SK-N-SH (cell line): ENCODE data around the gene ELN. TPM values are rescaled to one million over a fixed set of nuclear protein-coding genes. Genes with fewer than 3 reads are reported as not detected.

Experiments
- CTCF ChIA-PET: fragments of 300-600, 350-600 bp; formaldehyde crosslinking; extraction: SDS; loops from one replicate; lab custom pipeline; 2021; lab: Yijun Ruan, JAX
- POLR2A ChIA-PET: fragments of 350-600 bp; sonication (Branson Sonifier 250); formaldehyde crosslinking; extraction: SDS; loops from one replicate; lab custom pipeline; 2020; ENCODE audit warnings: antibody characterized with exemption, inconsistent platforms; lab: Yijun Ruan, JAX
- DNase-seq: peaks from one replicate; pipeline ENCODE4 v3.0.0; 2012
- H2AFZ ChIP-seq: fragments of 200-600 bp; sonication (generic); 2 replicates; pipeline ENCODE4 v1.8.1; 2016; ENCODE audit warnings: antibody characterized with exemption, mild to moderate bottlenecking, low read depth
- H3F3A ChIP-seq: fragments of 200-600 bp; sonication (generic); replicated peaks from 2 replicates; pipeline ENCODE3; 2016; ENCODE audit warnings: antibody characterized with exemption, mild to moderate bottlenecking; ENCODE audit not compliant: insufficient read depth
- H3K27ac ChIP-seq, 2 experiments: fragments of 200-500 bp in 1 of 2; fragments of 200-600 bp in 1 of 2; sonication (Bioruptor generic) in 1 of 2; sonication (generic), shearing (Covaris generic) in 1 of 2; 2 replicates each; pipeline versions ENCODE4 v1.5.1 to v1.6.1; 2014 to 2016; ENCODE audit warnings: low read depth in 2 of 2, inconsistent platforms in 1 of 2, low read length in 1 of 2, mild to moderate bottlenecking in 1 of 2, mixed read lengths in 1 of 2
- H3K27me3 ChIP-seq: fragments of 200-600 bp; sonication (generic), shearing (Covaris generic); 2 replicates; pipeline ENCODE4 v1.6.1; 2016; ENCODE audit warnings: mixed run types; ENCODE audit not compliant: insufficient read depth
- H3K36me3 ChIP-seq, 2 experiments: fragments of 200-500 bp in 1 of 2; fragments of 200-600 bp in 1 of 2; sonication (Bioruptor generic) in 1 of 2; sonication (generic) in 1 of 2; replicated peaks in 1 of 2; 2 replicates each; pipeline versions ENCODE3 to v1.5.1; 2014 to 2016; ENCODE audit warnings: low read length in 1 of 2, mild to moderate bottlenecking in 1 of 2; ENCODE audit not compliant: insufficient read depth in 2 of 2, control insufficient read depth in 1 of 2
- H3K4me1 ChIP-seq, 2 experiments: fragments of 200-500 bp in 1 of 2; fragments of 200-600 bp in 1 of 2; sonication (Bioruptor generic) in 1 of 2; sonication (generic), shearing (Covaris generic) in 1 of 2; 2 replicates each; pipeline versions ENCODE4 v1.5.1 to v1.6.1; 2014 to 2016; ENCODE audit warnings: low read depth in 1 of 2, low read length in 1 of 2, mixed run types in 1 of 2; ENCODE audit not compliant: insufficient read depth in 2 of 2, control insufficient read depth in 1 of 2
- H3K4me2 ChIP-seq: fragments of 200-600 bp; sonication (generic), shearing (Covaris generic); 2 replicates; pipeline ENCODE4 v1.6.1; 2017; ENCODE audit warnings: mixed run types
- H3K4me3 ChIP-seq, 2 experiments: fragments of 200-500 bp in 1 of 2; fragments of 200-600 bp in 1 of 2; sonication (Bioruptor generic) in 1 of 2; sonication (generic), shearing (Covaris generic) in 1 of 2; 2 replicates each; pipeline versions ENCODE4 v1.5.1 to v1.8.1; 2014 to 2016; ENCODE audit warnings: low read depth in 2 of 2, inconsistent platforms in 1 of 2, low read length in 1 of 2, mild to moderate bottlenecking in 1 of 2, mixed read lengths in 1 of 2, moderate library complexity in 1 of 2
- H3K79me2 ChIP-seq: fragments of 200-600 bp; sonication (generic); 2 replicates; pipeline ENCODE4 v1.8.1; 2017; ENCODE audit warnings: mild to moderate bottlenecking; ENCODE audit not compliant: insufficient read depth
- H3K9ac ChIP-seq: fragments of 200-600 bp; sonication (generic); 2 replicates; pipeline ENCODE4 v1.6.1; 2017; ENCODE audit warnings: mixed run types
- H3K9me2 ChIP-seq: fragments of 200-600 bp; sonication (generic); 2 replicates; pipeline ENCODE4 v1.6.1; 2017; ENCODE audit warnings: mixed run types
- H3K9me3 ChIP-seq: fragments of 200-600 bp; sonication (generic); 2 replicates; pipeline ENCODE4 v1.6.1; 2017; ENCODE audit warnings: mixed run types, mild to moderate bottlenecking, moderate library complexity
- H4K20me1 ChIP-seq: fragments of 200-600 bp; sonication (generic); 2 replicates; pipeline ENCODE4 v1.6.1; 2017; ENCODE audit warnings: mild to moderate bottlenecking, mixed run types; ENCODE audit not compliant: insufficient read depth
- CHD2 ChIP-seq: fragments of 150-350 bp; IDR thresholded peaks from 2 replicates; pipeline ENCODE4 v1.6.1; 2018; ENCODE audit warnings: low read length; ENCODE audit not compliant: partially characterized antibody
- ELF1 ChIP-seq: IDR thresholded peaks from 2 replicates; pipeline ENCODE4 v1.4.0; 2012
- EP300 ChIP-seq, 2 experiments: IDR thresholded peaks; 2 replicates each; pipeline versions ENCODE4 v1.4.0 to v1.6.1; 2012; ENCODE audit warnings: borderline replicate concordance in 1 of 2, low read depth in 1 of 2, low read length in 1 of 2
- EZH2phosphoT487 ChIP-seq: fragments of 200-600 bp; sonication (generic); IDR thresholded peaks from 2 replicates; pipeline ENCODE4 v1.6.1; 2017; ENCODE audit warnings: low read depth, mixed run types, mild to moderate bottlenecking, antibody characterized with exemption, moderate library complexity, borderline replicate concordance
- FOSL2 ChIP-seq: IDR thresholded peaks from 2 replicates; pipeline ENCODE4 v1.4.0; 2012; ENCODE audit warnings: low read depth, mild to moderate bottlenecking, moderate library complexity, borderline replicate concordance
- FOXM1 ChIP-seq: IDR thresholded peaks from 2 replicates; pipeline ENCODE4 v1.4.0; 2012; ENCODE audit warnings: low read depth, mild to moderate bottlenecking
- GATA2 ChIP-seq: sonication (generic); formaldehyde crosslinking; IDR thresholded peaks from 2 replicates; pipeline ENCODE4 v1.5.0; 2020; ENCODE audit warnings: mild to moderate bottlenecking, missing genetic modification reagents
- MEF2A ChIP-seq: IDR thresholded peaks from 2 replicates; pipeline ENCODE4 v1.4.0; 2012; ENCODE audit warnings: low read depth, borderline replicate concordance
- MXI1 ChIP-seq: IDR thresholded peaks from 2 replicates; pipeline ENCODE4 v1.6.1; 2012; ENCODE audit warnings: mild to moderate bottlenecking, low read depth, low read length, improper control_type of control experiment
- NFIC ChIP-seq: IDR thresholded peaks from 2 replicates; pipeline ENCODE4 v1.4.0; 2012; ENCODE audit warnings: borderline replicate concordance
- NRF1 ChIP-seq: IDR thresholded peaks from 2 replicates; pipeline ENCODE4 v1.6.1; 2012; ENCODE audit warnings: low read depth, mild to moderate bottlenecking, low read length
- PBX3 ChIP-seq: IDR thresholded peaks from 2 replicates; pipeline ENCODE4; 2012
- RAD21 ChIP-seq: IDR thresholded peaks from 2 replicates; pipeline ENCODE4 v1.6.1; 2012; ENCODE audit warnings: mild to moderate bottlenecking, low read length
- RCOR1 ChIP-seq: fragments of 150-350 bp; IDR thresholded peaks from 2 replicates; pipeline ENCODE4 v1.6.1; 2017; ENCODE audit warnings: antibody characterized with exemption, low read length
- REST ChIP-seq: IDR thresholded peaks from 2 replicates; pipeline ENCODE4 v1.6.1; 2012; ENCODE audit warnings: mild to moderate bottlenecking, low read depth, low read length, moderate library complexity
- RFX5 ChIP-seq: IDR thresholded peaks from 2 replicates; pipeline ENCODE4 v1.6.1; 2012; ENCODE audit warnings: mild to moderate bottlenecking, improper control_type of control experiment, low read length
- RXRA ChIP-seq: IDR thresholded peaks from 2 replicates; pipeline ENCODE4 v1.4.0; 2012; ENCODE audit warnings: low read depth, mild to moderate bottlenecking, borderline replicate concordance
- TAF1 ChIP-seq: IDR thresholded peaks from 2 replicates; pipeline ENCODE4 v1.6.1; 2012; ENCODE audit warnings: low read depth, mild to moderate bottlenecking, low read length, moderate library complexity, borderline replicate concordance
- TEAD4 ChIP-seq: IDR thresholded peaks from 2 replicates; pipeline ENCODE4 v1.4.0; 2012; ENCODE audit warnings: mild to moderate bottlenecking, borderline replicate concordance; ENCODE audit not compliant: insufficient read depth
- YY1 ChIP-seq: IDR thresholded peaks from 2 replicates; pipeline ENCODE4 v1.4.0; 2012; ENCODE audit warnings: low read depth, mild to moderate bottlenecking
- WGBS: methylation state at CpG from one replicate; pipeline ENCODE4 v1.1.6; 2017; ENCODE audit warnings: low lambda C conversion rate; 5-methylcytosine and 5-hydroxymethylcytosine counted together
- polyA plus RNA-seq, 3 experiments: library from polyadenylated mRNA; depleted of rRNA; stranded (reverse); fragments of >200 nt; gene quantifications; 2 replicates each; pipeline ENCODE4 v1.2.3, GENCODE V29; 2012
- TF ChIP-seq, protein P1 (sequence below): fragments of 150-350 bp; IDR thresholded peaks from 2 replicates; pipeline ENCODE4 v1.6.1; 2016; ENCODE audit warnings: mild to moderate bottlenecking, low read depth, low read length
- TF ChIP-seq, protein P2 (sequence below): IDR thresholded peaks from 2 replicates; pipeline ENCODE4 v1.4.0; 2012; ENCODE audit warnings: low read depth, borderline replicate concordance
- TF ChIP-seq, protein P3 (sequence below): IDR thresholded peaks from 2 replicates; pipeline ENCODE4 v1.4.0; 2012; ENCODE audit warnings: low read depth, borderline replicate concordance

ELN gene
- polyA plus RNA-seq, 1 of the 3 experiments (the other 2 are of a cell fraction) = 12.5 TPM

- 0 out of 2 replicates have a peak, but pooled peaks have one; percentile 40 for TF ChIP-seq REST
- no peak for TF ChIP-seq EZH2phosphoT487
- no peak for TF ChIP-seq RCOR1
- no peak for TF ChIP-seq RFX5
- TF ChIP-seq RAD21 = no peak
- TF ChIP-seq, protein P1, sequence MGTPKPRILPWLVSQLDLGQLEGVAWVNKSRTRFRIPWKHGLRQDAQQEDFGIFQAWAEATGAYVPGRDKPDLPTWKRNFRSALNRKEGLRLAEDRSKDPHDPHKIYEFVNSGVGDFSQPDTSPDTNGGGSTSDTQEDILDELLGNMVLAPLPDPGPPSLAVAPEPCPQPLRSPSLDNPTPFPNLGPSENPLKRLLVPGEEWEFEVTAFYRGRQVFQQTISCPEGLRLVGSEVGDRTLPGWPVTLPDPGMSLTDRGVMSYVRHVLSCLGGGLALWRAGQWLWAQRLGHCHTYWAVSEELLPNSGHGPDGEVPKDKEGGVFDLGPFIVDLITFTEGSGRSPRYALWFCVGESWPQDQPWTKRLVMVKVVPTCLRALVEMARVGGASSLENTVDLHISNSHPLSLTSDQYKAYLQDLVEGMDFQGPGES = no peak
- TF ChIP-seq MXI1 = no peak
- TF ChIP-seq FOXM1 = no peak
These were observed 25.4 kb upstream of the ELN start (continued) for GRCh38 chr7:74002474-74003017.

DNA sequence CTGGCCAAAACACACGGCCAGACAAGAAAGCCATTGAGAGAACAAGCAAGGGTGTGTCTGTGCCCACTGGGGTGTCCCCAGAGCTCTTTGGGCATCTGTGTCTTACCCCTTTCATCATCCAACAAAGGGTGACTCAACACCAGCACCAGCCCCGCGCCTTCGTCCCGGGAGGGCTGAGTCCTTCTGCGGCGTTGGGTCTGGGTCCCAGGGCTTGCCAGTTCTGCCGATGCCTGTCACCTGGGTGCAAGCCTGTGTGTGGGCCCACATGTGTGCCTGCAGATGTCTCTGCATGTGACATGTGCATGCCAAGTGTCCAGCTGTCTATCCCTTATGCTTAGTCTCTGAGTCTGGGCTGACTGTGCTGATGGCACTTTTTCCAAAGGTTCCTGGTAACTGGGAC, 24.4 kb upstream of the ELN start:
- POLR2A ChIA-PET = no interaction called here
- Histone ChIP-seq H3K4me3 (peak overlapping the region in 1 of 2 experiments; percentile 46; a peak in 1 of 4 replicates), H3K4me1 (peaks cover 4 to 13% of the 10 kb centered on the region in 2 experiments; a peak in 2 of 4 replicates), H3F3A (peaks cover 23% of the 10 kb centered on the region), H3K79me2 (peaks cover 10% of the 10 kb centered on the region; the same call in 1 of the 2 replicates)
- 98% methylated on average over 8 of the region's 8 CpGs for WGBS
- no peak for TF ChIP-seq MEF2A
- no peak for TF ChIP-seq TAF1
- no peak for TF ChIP-seq NFIC
- no peak for TF ChIP-seq EP300 (IDR thresholded peaks at IDR 0.05; ENCODE audit: borderline replicate concordance in 1 of 2, low read depth in 1 of 2, low read length in 1 of 2)
- TF ChIP-seq, protein P2, sequence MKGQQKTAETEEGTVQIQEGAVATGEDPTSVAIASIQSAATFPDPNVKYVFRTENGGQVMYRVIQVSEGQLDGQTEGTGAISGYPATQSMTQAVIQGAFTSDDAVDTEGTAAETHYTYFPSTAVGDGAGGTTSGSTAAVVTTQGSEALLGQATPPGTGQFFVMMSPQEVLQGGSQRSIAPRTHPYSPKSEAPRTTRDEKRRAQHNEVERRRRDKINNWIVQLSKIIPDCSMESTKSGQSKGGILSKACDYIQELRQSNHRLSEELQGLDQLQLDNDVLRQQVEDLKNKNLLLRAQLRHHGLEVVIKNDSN = no peak
- TF ChIP-seq NRF1 = no peak
- no peak for TF ChIP-seq FOXM1
- no peak for TF ChIP-seq PBX3
- no peak for TF ChIP-seq YY1
- no peak for TF ChIP-seq TEAD4
- no peak for TF ChIP-seq GATA2 (CRISPR knock-in tag)
- TF ChIP-seq RCOR1 = no peak
- no peak for TF ChIP-seq CHD2
- TF ChIP-seq FOSL2 = no peak
- TF ChIP-seq ELF1 = no peak
- TF ChIP-seq, protein P3, sequence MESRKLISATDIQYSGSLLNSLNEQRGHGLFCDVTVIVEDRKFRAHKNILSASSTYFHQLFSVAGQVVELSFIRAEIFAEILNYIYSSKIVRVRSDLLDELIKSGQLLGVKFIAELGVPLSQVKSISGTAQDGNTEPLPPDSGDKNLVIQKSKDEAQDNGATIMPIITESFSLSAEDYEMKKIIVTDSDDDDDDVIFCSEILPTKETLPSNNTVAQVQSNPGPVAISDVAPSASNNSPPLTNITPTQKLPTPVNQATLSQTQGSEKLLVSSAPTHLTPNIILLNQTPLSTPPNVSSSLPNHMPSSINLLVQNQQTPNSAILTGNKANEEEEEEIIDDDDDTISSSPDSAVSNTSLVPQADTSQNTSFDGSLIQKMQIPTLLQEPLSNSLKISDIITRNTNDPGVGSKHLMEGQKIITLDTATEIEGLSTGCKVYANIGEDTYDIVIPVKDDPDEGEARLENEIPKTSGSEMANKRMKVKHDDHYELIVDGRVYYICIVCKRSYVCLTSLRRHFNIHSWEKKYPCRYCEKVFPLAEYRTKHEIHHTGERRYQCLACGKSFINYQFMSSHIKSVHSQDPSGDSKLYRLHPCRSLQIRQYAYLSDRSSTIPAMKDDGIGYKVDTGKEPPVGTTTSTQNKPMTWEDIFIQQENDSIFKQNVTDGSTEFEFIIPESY = no peak
- TF ChIP-seq RXRA = no peak
- TF ChIP-seq, all 33 proteins: peak for 0
- no peaks in the 10 kb centered on the region for H3K9me2 ChIP-seq
- H4K20me1 ChIP-seq = no peaks in the 10 kb centered on the region
- H3K27ac ChIP-seq = peak overlapping the region in 1 of 2 experiments; percentile 90; a peak in 2 of 4 replicates
- H3K9ac ChIP-seq = peak overlapping the region; percentile 78
- CTCF ChIA-PET = interaction anchor here (0.9 kb wide), 1 partner anchor 23 kb away, joined by 3 read pairs; no protein-coding TSS in a partner anchor
- no peaks in the 10 kb centered on the region for H3K36me3 ChIP-seq
- peak overlapping the region; percentile 72 for H3K4me2 ChIP-seq
- H2AFZ ChIP-seq = no peak overlapping the region
- no peak for DNase-seq
- no peaks in the 10 kb centered on the region for H3K9me3 ChIP-seq
- H3K27me3 ChIP-seq = no peaks in the 10 kb centered on the region
